Left forelimb (tissue), 1 donor: ENCODE data around the gene ENPP1.
"Not testable (repeated sequence)": the region's sequence is repeated elsewhere in the genome, so short reads cannot be mapped to it uniquely, and the experiment has no call there.

ENCODE experiments used
- DNase-seq: peaks from one replicate; pipeline ENCODE4 v3.0.0-alpha.2; 2018; ENCODE audit warnings: low spot score

Gene ENPP1

GRCh38 chr6:131831392-131831791, 23.6 kb downstream of the ENPP1 start:
- no peak for DNase-seq

- DNase-seq = no peak
These were observed 24.1 kb downstream of the ENPP1 start for GRCh38 chr6:131831886-131832285.

GRCh38 chr6:131832363-131832762, 24.5 kb downstream of the ENPP1 start:
- DNase-seq = no peak

GRCh38 chr6:131838051-131838450, 30.2 kb downstream of the ENPP1 start:
- DNase-seq = no peak

GRCh38 chr6:131839388-131839787, 31.6 kb downstream of the ENPP1 start:
- no peak for DNase-seq

- no peak for DNase-seq
These were observed 32.6 kb downstream of the ENPP1 start for GRCh38 chr6:131840441-131840840.

- DNase-seq = no peak
These were observed 33.2 kb downstream of the ENPP1 start for GRCh38 chr6:131840936-131841583.

- DNase-seq = no peak
These were observed 35.9 kb downstream of the ENPP1 start for GRCh38 chr6:131843768-131844167.

GRCh38 chr6:131844243-131844841, 36.5 kb downstream of the ENPP1 start:
- DNase-seq = no peak

GRCh38 chr6:131846023-131846663, 38.3 kb downstream of the ENPP1 start:
- DNase-seq = no peak

- DNase-seq = no peak
These were observed 39.1 kb downstream of the ENPP1 start for GRCh38 chr6:131846905-131847304.

- DNase-seq = no peak
These were observed 42.0 kb downstream of the ENPP1 start for GRCh38 chr6:131849799-131850198.

- DNase-seq = no peak
These were observed 43.4 kb downstream of the ENPP1 start for GRCh38 chr6:131851049-131851769.

- no peak for DNase-seq
These were observed 44.4 kb downstream of the ENPP1 start for GRCh38 chr6:131852200-131852599.

GRCh38 chr6:131854803-131855202, 47.0 kb downstream of the ENPP1 start:
- DNase-seq = no peak

GRCh38 chr6:131858765-131859415, 51.1 kb downstream of the ENPP1 start:
- DNase-seq = no peak

- not testable (repeated sequence) for DNase-seq
These were observed 51.8 kb downstream of the ENPP1 start for GRCh38 chr6:131859658-131860057.

GRCh38 chr6:131861381-131861780, 53.6 kb downstream of the ENPP1 start:
- DNase-seq = no peak

- no peak for DNase-seq
These were observed 54.7 kb downstream of the ENPP1 start for GRCh38 chr6:131862476-131862875.

- no peak for DNase-seq
These were observed 59.9 kb downstream of the ENPP1 start for GRCh38 chr6:131867744-131868143.

GRCh38 chr6:131868836-131869235, 61.0 kb downstream of the ENPP1 start:
- no peak for DNase-seq

GRCh38 chr6:131875647-131876046, 67.8 kb downstream of the ENPP1 start:
- DNase-seq = no peak
